HepG2 (cell line): ENCODE measurements around the gene ATAD1. TPM values are rescaled to one million over a fixed set of nuclear protein-coding genes. Genes with fewer than 3 reads are reported as not detected.

Experiments
- ATAC-seq: fragments of 200-7000 bp; cut with Tn5 transposase; 3 replicates; pipeline ENCODE4 v1.9.1; 2020; ENCODE audit warnings: mild to moderate bottlenecking, moderate library complexity
- BruUV-seq: library from RNA; stranded (reverse); fragments of 400-500 nt; replicated peaks from 2 replicates; lab custom pipeline; 2021; lab: Mats Ljungman, UMichigan
- CTCF ChIA-PET: fragments of 300-600 bp; formaldehyde crosslinking; extraction: SDS; loops from one replicate; lab custom pipeline; 2021; ENCODE audit warnings: low total read pairs, inconsistent platforms, low intra/inter-chr PET ratio; lab: Yijun Ruan, JAX
- POLR2A ChIA-PET: fragments of 350-600 bp; sonication (Branson Sonifier 250); formaldehyde crosslinking; loops from one replicate; lab custom pipeline; 2020; ENCODE audit warnings: antibody characterized with exemption, inconsistent platforms; lab: Yijun Ruan, JAX
- DNase-seq: peaks from one replicate; pipeline ENCODE4 v3.0.0-alpha.2; 2015; ENCODE audit warnings: low spot score
- FAIRE-seq: peaks from 3 replicates; lab custom pipeline; 2011; peaks lifted over from hg19 to GRCh38; lab: Jason Lieb, UNC
- H2AFZ ChIP-seq: one replicate; pipeline ENCODE4 v1.6.1; 2011; ENCODE audit warnings: low read length, inconsistent platforms
- H3K27ac ChIP-seq: fragments of 300-600 bp; 3 replicates; pipeline ENCODE4 v1.8.0; 2011; ENCODE audit warnings: mixed run types, mild to moderate bottlenecking, mixed read lengths, low read length, inconsistent platforms; ENCODE audit not compliant: insufficient read depth; ENCODE audit errors: extremely low read length
- H3K27me3 ChIP-seq, 2 experiments: fragments of 200-600 bp in 1 of 2; 2 replicates in 1 of 2; 3 replicates in 1 of 2; pipeline versions ENCODE4 v1.6.0 to v1.8.0; 2011; ENCODE audit warnings: low read length in 2 of 2, mild to moderate bottlenecking in 2 of 2, moderate library complexity in 2 of 2, inconsistent platforms in 1 of 2; ENCODE audit not compliant: insufficient read depth in 2 of 2, control insufficient read depth in 1 of 2
- H3K36me3 ChIP-seq, 2 experiments: fragments of 200-600 bp in 1 of 2; replicated peaks in 1 of 2; 2 replicates in 1 of 2; 3 replicates in 1 of 2; pipeline versions ENCODE4 v1.5.1 to v1.8.0; 2011; ENCODE audit warnings: low read length in 2 of 2, inconsistent platforms in 1 of 2; ENCODE audit not compliant: insufficient read depth in 2 of 2, control insufficient read depth in 1 of 2
- H3K4me1 ChIP-seq: 2 replicates; pipeline ENCODE4 v1.5.1; 2012; ENCODE audit warnings: low read length, inconsistent platforms; ENCODE audit not compliant: insufficient read depth
- H3K4me2 ChIP-seq: 2 replicates; pipeline ENCODE4 v1.6.0; 2011; ENCODE audit warnings: low read depth, low read length, inconsistent platforms
- H3K4me3 ChIP-seq, 3 experiments: fragments of 200-600 bp in 1 of 3; sonication (generic), shearing (Covaris generic) in 1 of 3; replicated peaks in 1 of 3; 2 replicates each; pipeline ENCODE4 v1.5.1; 2011 to 2016; ENCODE audit warnings: low read length in 3 of 3, inconsistent platforms in 2 of 3, low read depth in 2 of 3, mild to moderate bottlenecking in 2 of 3, control low read depth in 1 of 3, mixed read lengths in 1 of 3; ENCODE audit not compliant: insufficient read depth in 1 of 3
- H3K79me2 ChIP-seq: one replicate; pipeline ENCODE4 v1.6.1; 2011; ENCODE audit warnings: low read length, inconsistent platforms; ENCODE audit not compliant: insufficient read depth
- H3K9ac ChIP-seq: 2 replicates; pipeline ENCODE4 v1.6.0; 2011; ENCODE audit warnings: mild to moderate bottlenecking, low read depth, low read length, inconsistent platforms; ENCODE audit not compliant: insufficient read depth
- H3K9me3 ChIP-seq: 2 replicates; pipeline ENCODE4 v1.5.1; 2012; ENCODE audit warnings: mild to moderate bottlenecking, low read length
- H4K20me1 ChIP-seq: 2 replicates; pipeline ENCODE4 v1.6.0; 2011; ENCODE audit warnings: inconsistent platforms, mild to moderate bottlenecking, low read length, moderate library complexity; ENCODE audit not compliant: insufficient read depth
- CCDC6 ChIP-seq: sonication (generic); formaldehyde crosslinking; IDR thresholded peaks from 2 replicates; pipeline ENCODE4 v1.8.1; 2022; ENCODE audit warnings: mild to moderate bottlenecking, missing genetic modification reagents, moderate library complexity
- GZF1 ChIP-seq: sonication (generic); formaldehyde crosslinking; IDR thresholded peaks from 2 replicates; pipeline ENCODE4 v1.5.1; 2020; ENCODE audit warnings: mild to moderate bottlenecking, missing genetic modification reagents
- KDM4B ChIP-seq: sonication (generic); formaldehyde crosslinking; IDR thresholded peaks from 2 replicates; pipeline ENCODE4 v1.4.0; 2020; ENCODE audit warnings: missing genetic modification reagents
- POLR2AphosphoS5 ChIP-seq: IDR thresholded peaks from 2 replicates; pipeline ENCODE4 v1.6.1; 2012; ENCODE audit warnings: low read depth, low read length
- RFX5 ChIP-seq: IDR thresholded peaks from 2 replicates; pipeline ENCODE4 v1.6.1; 2011; ENCODE audit warnings: low read depth, low read length, improper control_type of control experiment
- STAG1 ChIP-seq: sonication (generic); formaldehyde crosslinking; IDR thresholded peaks from 2 replicates; pipeline ENCODE4 v1.4.0; 2020; ENCODE audit warnings: missing genetic modification reagents
- TRIM22 ChIP-seq: fragments of 450-650 bp; IDR thresholded peaks from 2 replicates; pipeline ENCODE4 v1.6.1; 2017
- ZBTB43 ChIP-seq: sonication (generic); formaldehyde crosslinking; conservative IDR thresholded peaks from 2 replicates; pipeline ENCODE4 v1.4.0; 2020; ENCODE audit warnings: missing genetic modification reagents
- ZBTB7B ChIP-seq: sonication (generic); formaldehyde crosslinking; IDR thresholded peaks from 2 replicates; pipeline ENCODE4 v1.4.0; 2020; ENCODE audit warnings: missing genetic modification reagents
- ZFP36 ChIP-seq: fragments of 150-350 bp; IDR thresholded peaks from 2 replicates; pipeline ENCODE4 v1.6.1; 2018; ENCODE audit warnings: borderline replicate concordance, low read length, low read depth; ENCODE audit not compliant: partially characterized antibody
- ZGPAT ChIP-seq: IDR thresholded peaks from 2 replicates; pipeline ENCODE4 v1.6.1; 2016; ENCODE audit warnings: mild to moderate bottlenecking
- ZNF138 ChIP-seq: sonication (generic); formaldehyde crosslinking; IDR thresholded peaks from 2 replicates; pipeline ENCODE4 v1.5.0; 2020; ENCODE audit warnings: mild to moderate bottlenecking, low read depth, missing genetic modification reagents
- ZNF331 ChIP-seq: sonication (generic); formaldehyde crosslinking; IDR thresholded peaks from 2 replicates; pipeline ENCODE4 v1.4.0; 2020; ENCODE audit warnings: missing genetic modification reagents
- ZSCAN22 ChIP-seq: sonication (generic); formaldehyde crosslinking; IDR thresholded peaks from 2 replicates; pipeline ENCODE4 v1.4.0; 2020; ENCODE audit warnings: mild to moderate bottlenecking, missing genetic modification reagents
- WGBS: methylation state at CpG from one replicate; pipeline ENCODE4 v1.1.6; 2017; ENCODE audit warnings: low lambda C conversion rate; 5-methylcytosine and 5-hydroxymethylcytosine counted together
- in situ Hi-C: cut with HindIII; loops from 2 replicates; pipeline ENCODE4 v1.10.0; 2017; ENCODE audit warnings: low pct_unique_long_range_greater_than_20kb; ENCODE audit not compliant: extremely low pct_ligation_motif_present
- intact Hi-C: fragments of 100-400 bp; cut with micrococcal nuclease; formaldehyde crosslinking; loops from one replicate; pipeline ENCODE4 v1.10.0; 2022; ENCODE audit not compliant: unreplicated experiment
- polyA plus RNA-seq, 8 experiments: library from polyadenylated mRNA; depleted of rRNA in 3 of 8; stranded (reverse) in 7 of 8; unstranded in 1 of 8; fragments of >200 nt; fragmentation: Illumina TruSeq in 4 of 8; extraction: Trizol in 4 of 8; gene quantifications; 2 replicates each; pipeline versions ENCODE4 v1.2.1 to v1.2.3, GENCODE V29; 2011 to 2016; ENCODE audit warnings: low read depth in 4 of 8, missing spikeins in 1 of 8, mixed read lengths in 1 of 8; ENCODE audit not compliant: insufficient read depth in 1 of 8
- total RNA-seq, 5 experiments: library from RNA; depleted of rRNA; stranded (reverse); fragments of >200 nt; fragmentation: Illumina TruSeq; extraction: Trizol; gene quantifications; 2 replicates each; pipeline ENCODE4 v1.2.3, GENCODE V29; 2016; ENCODE audit warnings: low read depth in 1 of 5
- TF ChIP-seq, protein P1 (sequence below): IDR thresholded peaks from 2 replicates; pipeline ENCODE4 v1.6.1; 2012; ENCODE audit warnings: low read depth, low read length, improper control_type of control experiment
- TF ChIP-seq, protein P2 (sequence below): sonication (generic); formaldehyde crosslinking; IDR thresholded peaks from 2 replicates; pipeline ENCODE4 v1.8.0; 2022; ENCODE audit warnings: mild to moderate bottlenecking, missing genetic modification reagents, borderline replicate concordance

Gene ATAD1
- total and polyA plus RNA-seq, 2 of the 13 experiments (the other 11 are each of a cell fraction or from before 2014, with no cell fraction given): 14.9 to 28.2 TPM

DNA sequence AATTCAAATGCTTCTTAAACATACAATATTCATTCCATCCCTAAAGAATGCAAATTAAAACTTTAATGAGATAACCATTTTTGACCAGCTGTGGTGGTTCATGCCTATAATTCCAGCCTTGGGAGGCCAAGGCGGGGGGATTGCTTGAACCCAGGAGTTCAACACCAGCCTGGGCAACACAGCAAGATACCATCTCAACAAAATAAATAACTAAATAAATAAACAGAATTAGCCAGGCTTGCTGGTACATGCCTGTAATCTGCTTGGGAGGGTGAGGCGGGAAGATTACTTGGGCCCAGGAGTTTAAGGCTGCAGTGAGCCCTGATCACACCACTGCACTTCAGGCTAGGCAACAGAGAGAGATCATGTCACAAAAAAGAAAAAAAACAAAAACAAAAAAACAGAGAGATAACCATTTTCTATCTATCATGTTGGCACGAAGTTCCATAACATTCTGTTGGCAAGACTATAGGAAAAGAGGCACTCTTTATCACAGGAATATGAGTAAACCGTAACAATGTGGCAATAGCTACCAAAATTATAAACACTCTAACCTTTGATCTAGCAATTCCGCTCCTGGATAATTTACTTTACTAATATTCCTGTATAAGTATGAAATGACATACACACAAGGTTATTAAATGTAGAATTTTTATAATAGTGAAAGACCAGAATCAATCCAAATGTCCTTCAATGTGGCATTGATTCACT, 52.2 kb downstream of the ATAD1 start:
- peaks cover 6 to 26% of the 10 kb centered on the region in 2 experiments for H3K36me3 ChIP-seq
- no TSS peak for BruUV-seq
- H4K20me1 ChIP-seq: no peaks in the 10 kb centered on the region
- WGBS: 78% methylated on average over 5 of the region's 5 CpGs
- no peak for FAIRE-seq
- no peak for TF ChIP-seq STAG1 (CRISPR knock-in tag)
- TF ChIP-seq ZBTB43: no peak
- TF ChIP-seq KDM4B (CRISPR knock-in tag): no peak
- no peak for TF ChIP-seq ZBTB7B (CRISPR knock-in tag)
- TF ChIP-seq ZSCAN22 (CRISPR knock-in tag): no peak
- TF ChIP-seq ZNF331: no peak
- no peak for TF ChIP-seq TRIM22
- TF ChIP-seq, protein P1, sequence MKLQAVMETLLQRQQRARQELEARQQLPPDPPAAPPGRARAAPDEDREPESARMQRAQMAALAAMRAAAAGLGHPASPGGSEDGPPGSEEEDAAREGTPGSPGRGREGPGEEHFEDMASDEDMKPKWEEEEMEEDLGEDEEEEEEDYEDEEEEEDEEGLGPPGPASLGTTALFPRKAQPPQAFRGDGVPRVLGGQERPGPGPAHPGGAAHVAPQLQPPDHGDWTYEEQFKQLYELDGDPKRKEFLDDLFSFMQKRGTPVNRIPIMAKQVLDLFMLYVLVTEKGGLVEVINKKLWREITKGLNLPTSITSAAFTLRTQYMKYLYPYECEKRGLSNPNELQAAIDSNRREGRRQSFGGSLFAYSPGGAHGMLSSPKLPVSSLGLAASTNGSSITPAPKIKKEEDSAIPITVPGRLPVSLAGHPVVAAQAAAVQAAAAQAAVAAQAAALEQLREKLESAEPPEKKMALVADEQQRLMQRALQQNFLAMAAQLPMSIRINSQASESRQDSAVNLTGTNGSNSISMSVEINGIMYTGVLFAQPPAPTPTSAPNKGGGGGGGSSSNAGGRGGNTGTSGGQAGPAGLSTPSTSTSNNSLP: no peak
- TF ChIP-seq ZNF138 (CRISPR knock-in tag): no peak
- TF ChIP-seq RFX5: no peak
- TF ChIP-seq CCDC6: no peak
- TF ChIP-seq ZGPAT (CRISPR knock-in tag): no peak
- TF ChIP-seq GZF1 (CRISPR knock-in tag): no peak
- no peak for TF ChIP-seq POLR2AphosphoS5
- TF ChIP-seq, protein P2, sequence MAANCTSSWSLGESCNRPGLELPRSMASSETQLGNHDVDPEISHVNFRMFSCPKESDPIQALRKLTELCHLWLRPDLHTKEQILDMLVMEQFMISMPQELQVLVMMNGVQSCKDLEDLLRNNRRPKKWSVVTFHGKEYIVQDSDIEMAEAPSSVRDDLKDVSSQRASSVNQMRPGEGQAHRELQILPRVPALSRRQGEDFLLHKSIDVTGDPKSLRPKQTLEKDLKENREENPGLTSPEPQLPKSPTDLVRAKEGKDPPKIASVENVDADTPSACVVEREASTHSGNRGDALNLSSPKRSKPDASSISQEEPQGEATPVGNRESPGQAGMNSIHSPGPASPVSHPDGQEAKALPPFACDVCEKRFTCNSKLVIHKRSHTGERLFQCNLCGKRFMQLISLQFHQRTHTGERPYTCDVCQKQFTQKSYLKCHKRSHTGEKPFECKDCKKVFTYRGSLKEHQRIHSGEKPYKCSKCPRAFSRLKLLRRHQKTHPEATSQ (CRISPR knock-in tag): no peak
- no peak for TF ChIP-seq ZFP36
- TF ChIP-seq, all 625 proteins: peak for 0
- ChIA-PET CTCF (no interaction called here), POLR2A (no interaction called here)
- H3K4me3 ChIP-seq: no peak overlapping the region
- no peak overlapping the region for H3K27ac ChIP-seq
- DNase-seq (no peak), ATAC-seq (no peak)
- H3K4me2 ChIP-seq: no peak overlapping the region
- no peak overlapping the region for H3K9ac ChIP-seq
- no peaks in the 10 kb centered on the region for H3K9me3 ChIP-seq
- in situ Hi-C loops (no loop called here), intact Hi-C loops (no loop called here)
- no peaks in the 10 kb centered on the region for H3K79me2 ChIP-seq
- no peaks in the 10 kb centered on the region for H3K27me3 ChIP-seq
- H2AFZ ChIP-seq: no peak overlapping the region
- H3K4me1 ChIP-seq: peaks cover 24% of the 10 kb centered on the region
